NCI-H2196 (cell line): ENCODE data around the gene UBXN7.
A peak's percentile ranks its signal among the peaks of the same experiment; 100 is the strongest.
"Not testable (repeated sequence)": the region's sequence is repeated elsewhere in the genome, so short reads cannot be mapped to it uniquely, and the experiment has no call there.

ENCODE experiments used
- DNase-seq: peaks from one replicate; lab custom pipeline; 2025; ENCODE audit not compliant: unreplicated experiment; lab: John Stamatoyannopoulos, UW

UBXN7 gene

GRCh38 chr3:196432137-196432879 is at the start of gene UBXN7:
Gene UBXN7, minus strand, starts transcription at chr3:196432427. Its CDS starts 28 bp downstream, at chr3:196432399.
- DNase-seq: peak; percentile 99

- no peak for DNase-seq
Measured at GRCh38 chr3:196477678-196478077, 45.5 kb upstream of the UBXN7 start.

GRCh38 chr3:196472286-196472685 is 40.1 kb upstream of the UBXN7 start:
- no peak for DNase-seq

GRCh38 chr3:196471551-196471950 is 39.3 kb upstream of the UBXN7 start:
- no peak for DNase-seq

- not testable (repeated sequence) for DNase-seq
Measured at GRCh38 chr3:196470182-196470581, 38.0 kb upstream of the UBXN7 start.

GRCh38 chr3:196463804-196464203 is 31.6 kb upstream of the UBXN7 start:
- no peak for DNase-seq

GRCh38 chr3:196463478-196463756 is 31.2 kb upstream of the UBXN7 start:
- DNase-seq: no peak

GRCh38 chr3:196462680-196463477 is 30.7 kb upstream of the UBXN7 start:
- not testable (repeated sequence) for DNase-seq

GRCh38 chr3:196458063-196458462 is 25.8 kb upstream of the UBXN7 start:
- DNase-seq: no peak

- DNase-seq: not testable (repeated sequence)
Measured at GRCh38 chr3:196457470-196457869, 25.2 kb upstream of the UBXN7 start.

GRCh38 chr3:196454935-196455334 is 22.7 kb upstream of the UBXN7 start:
- peak; percentile 43 for DNase-seq

- not testable (repeated sequence) for DNase-seq
Measured at GRCh38 chr3:196445391-196445790, 13.2 kb upstream of the UBXN7 start.

- DNase-seq: no peak
Measured at GRCh38 chr3:196444500-196444894, 12.3 kb upstream of the UBXN7 start.

GRCh38 chr3:196440696-196441095 is 8.5 kb upstream of the UBXN7 start:
- no peak for DNase-seq

- no peak for DNase-seq
Measured at GRCh38 chr3:196440041-196440537, 7.9 kb upstream of the UBXN7 start.

GRCh38 chr3:196431181-196432136 is 768 bp downstream of the UBXN7 start:
- DNase-seq: peak; percentile 39

- no peak for DNase-seq
Measured at GRCh38 chr3:196428041-196428440, 4.2 kb downstream of the UBXN7 start.

GRCh38 chr3:196424421-196424820 is 7.8 kb downstream of the UBXN7 start:
- not testable (repeated sequence) for DNase-seq

- peak; percentile 97 for DNase-seq
Measured at GRCh38 chr3:196423044-196423781, 9.0 kb downstream of the UBXN7 start.

- not testable (repeated sequence) for DNase-seq
Measured at GRCh38 chr3:196421668-196422067, 10.6 kb downstream of the UBXN7 start.
